ENCODE results near the gene CST6. TPM values are rescaled to one million over a fixed set of nuclear protein-coding genes. Genes with fewer than 3 reads are reported as not detected.

Gene CST6
- polyA plus RNA-seq, 1 experiment: 5.9 TPM

DNA sequence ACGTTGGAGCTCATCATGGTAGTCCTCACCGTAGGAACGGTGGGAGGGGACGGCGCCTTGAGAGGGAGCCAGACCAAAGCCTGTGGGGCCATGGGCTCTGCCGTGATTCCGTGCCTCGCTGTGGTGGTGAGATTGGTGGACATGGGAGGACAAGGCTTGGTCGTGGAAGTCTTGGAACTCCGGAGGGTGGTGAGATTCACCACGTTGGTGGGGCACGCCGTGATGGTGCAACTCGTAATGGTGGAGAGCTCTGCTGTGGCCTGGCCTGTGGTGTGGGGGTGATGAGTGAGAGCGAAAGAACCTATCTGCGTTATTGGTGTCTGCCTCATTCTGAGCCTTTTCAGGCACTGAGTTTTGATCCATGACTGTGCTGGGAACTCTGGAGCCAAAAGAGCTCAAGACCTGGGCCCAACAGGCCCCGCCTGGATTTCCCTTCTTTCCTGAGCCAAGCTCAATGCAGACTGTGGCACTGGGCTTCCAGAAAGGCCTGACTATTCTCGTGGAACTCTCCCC, 14.3 kb downstream of the CST6 start, which contains the start of gene CATSPER1:
Gene CATSPER1 (minus strand): TSS at position 463 of the 513 bp plus-strand sequence. CDS start 100 bp downstream, at position 363.
- ChIA-PET POLR2A (no interaction called here), CTCF (interaction anchor here (0.9 to 1.6 kb wide), 3 partner anchors 11 to 43 kb away, joined by 3 to 12 read pairs (median 3); no protein-coding TSS in a partner anchor)
- Histone ChIP-seq H3K27me3 (ENCODE audit: control insufficient read depth, insufficient read depth, low read length) (no peaks in the 10 kb centered on the region), H3K36me3 (ENCODE audit: control insufficient read depth, insufficient read depth, low read length) (no peaks in the 10 kb centered on the region), H3K4me3 (ENCODE audit: low read depth, low read length) (no peak within 1 kb of the TSS)
- DNase-seq (ENCODE audit: low read depth): no peak
- no peak for TF ChIP-seq CTCF (IDR thresholded peaks at IDR 0.05; ENCODE audit: insufficient read depth, low read depth, low read length)

- Histone ChIP-seq H3K4me3 (ENCODE audit: low read depth, low read length) (no peak overlapping the region), H3K36me3 (ENCODE audit: control insufficient read depth, insufficient read depth, low read length) (no peaks in the 10 kb centered on the region), H3K27me3 (ENCODE audit: control insufficient read depth, insufficient read depth, low read length) (peaks cover 2% of the 10 kb centered on the region)
- no peak for TF ChIP-seq CTCF (IDR thresholded peaks at IDR 0.05; ENCODE audit: insufficient read depth, low read depth, low read length)
- DNase-seq (ENCODE audit: low read depth): no peak
- ChIA-PET POLR2A (no interaction called here), CTCF (interaction anchor here (3.2 to 3.7 kb wide), 2 partner anchors 11 to 12 kb away, joined by 14 to 31 read pairs; no protein-coding TSS in a partner anchor)
These were observed 21.3 kb downstream of the CST6 start for GRCh38 chr11:66032957-66033735.

- DNase-seq (ENCODE audit: low read depth): no peak
- no peak overlapping the region for H3K4me3 ChIP-seq (ENCODE audit: low read depth, low read length)
- ChIA-PET POLR2A (interaction anchor here (0.8 kb wide), 1 partner anchor 16 kb away, joined by 6 read pairs; the partner anchor contains the start of gene SF3B2), CTCF (interaction anchor here (1.1 to 3.8 kb wide), 3 partner anchors 9 to 20 kb away, joined by 3 to 31 read pairs (median 31); no protein-coding TSS in a partner anchor)
- no peak for TF ChIP-seq CTCF (IDR thresholded peaks at IDR 0.05; ENCODE audit: insufficient read depth, low read depth, low read length)
- peaks cover 2% of the 10 kb centered on the region for H3K27me3 ChIP-seq (ENCODE audit: control insufficient read depth, insufficient read depth, low read length)
- H3K36me3 ChIP-seq (ENCODE audit: control insufficient read depth, insufficient read depth, low read length): no peaks in the 10 kb centered on the region
These were observed 24.0 kb downstream of the CST6 start for GRCh38 chr11:66035653-66036333.

DNA sequence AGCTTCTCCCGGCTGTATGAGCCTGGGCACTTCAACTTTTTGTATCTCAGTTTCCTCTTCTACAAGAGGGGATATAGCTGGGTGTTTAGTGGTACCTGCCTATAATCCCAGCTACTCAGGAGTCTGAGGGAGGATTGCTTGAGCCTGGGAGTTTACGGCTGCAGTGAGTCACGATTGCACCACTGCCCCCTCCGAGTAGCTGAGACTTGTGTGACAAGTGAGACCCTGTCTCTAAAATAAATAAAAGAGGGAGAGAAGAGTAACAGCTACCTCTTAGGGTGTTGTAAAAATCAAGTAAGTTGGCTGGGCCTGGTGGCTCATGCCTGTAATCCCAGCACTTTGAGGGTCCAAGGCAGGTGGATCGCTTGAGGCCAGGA, 24.5 kb downstream of the CST6 start:
- Histone ChIP-seq H3K27me3 (ENCODE audit: control insufficient read depth, insufficient read depth, low read length) (peaks cover 2% of the 10 kb centered on the region), H3K36me3 (ENCODE audit: control insufficient read depth, insufficient read depth, low read length) (no peaks in the 10 kb centered on the region), H3K4me3 (ENCODE audit: low read depth, low read length) (no peak overlapping the region)
- DNase-seq (ENCODE audit: low read depth): no peak
- TF ChIP-seq CTCF (IDR thresholded peaks at IDR 0.05; ENCODE audit: insufficient read depth, low read depth, low read length): no peak
- ChIA-PET CTCF (interaction anchor here (1.1 to 3.8 kb wide), 4 partner anchors 9 to 21 kb away, joined by 3 to 31 read pairs (median 18); partner anchors contain the start of gene SF3B2), POLR2A (interaction anchor here (0.8 kb wide), 1 partner anchor 15 kb away, joined by 6 read pairs; the partner anchor contains the start of gene SF3B2)

DNA sequence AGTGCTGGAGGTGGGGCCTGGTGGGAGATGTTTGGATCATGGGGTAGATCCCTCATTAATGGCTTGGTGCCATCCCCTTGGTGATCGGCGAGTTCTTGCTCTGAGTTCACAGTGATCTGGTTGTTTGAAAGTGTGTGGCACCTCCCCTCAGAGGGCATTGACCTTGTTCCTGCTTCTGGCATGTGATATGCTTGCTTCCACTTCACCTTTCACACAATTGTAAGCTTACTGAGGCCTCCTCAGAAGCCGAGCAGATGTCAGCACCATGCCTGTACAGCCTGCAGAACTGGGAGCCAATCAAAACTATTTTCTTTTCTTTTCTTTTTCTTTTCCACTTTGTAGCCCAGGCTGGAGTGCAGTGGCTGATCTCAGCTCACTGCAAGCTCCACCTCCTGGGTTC, 25.5 kb downstream of the CST6 start:
- ChIA-PET CTCF (interaction anchor here (2.2 to 3.8 kb wide), 3 partner anchors 8 to 14 kb away, joined by 5 to 31 read pairs (median 31); partner anchors contain the start of gene SF3B2), POLR2A (no interaction called here)
- DNase-seq (ENCODE audit: low read depth): no peak
- TF ChIP-seq CTCF (IDR thresholded peaks at IDR 0.05; ENCODE audit: insufficient read depth, low read depth, low read length): no peak
- Histone ChIP-seq H3K36me3 (ENCODE audit: control insufficient read depth, insufficient read depth, low read length) (no peaks in the 10 kb centered on the region), H3K4me3 (ENCODE audit: low read depth, low read length) (no peak overlapping the region), H3K27me3 (ENCODE audit: control insufficient read depth, insufficient read depth, low read length) (peaks cover 2% of the 10 kb centered on the region)

Measured in BJ (cell line).